Neural progenitor cell (in vitro differentiated cells): ENCODE measurements around the gene ZNF587B.

Source experiments
- CTCF ChIP-seq: fragments of 200-600 bp; sonication (generic); IDR thresholded peaks from 2 replicates; pipeline ENCODE4 v1.5.1; 2017; ENCODE audit warnings: antibody characterized with exemption, mild to moderate bottlenecking
- EZH2phosphoT487 ChIP-seq: fragments of 200-600 bp; sonication (generic); IDR thresholded peaks from 2 replicates; pipeline ENCODE4 v1.6.1; 2017; ENCODE audit warnings: antibody characterized with exemption

- TF ChIP-seq CTCF (no peak), EZH2phosphoT487 (no peak)
These were observed 4.6 kb upstream of the ZNF587B start for GRCh38 chr19:57825511-57825910.
